ENCODE data around the gene CEP164.

GRCh38 chr11:117337076-117337475 lies 9.4 kb downstream of the CEP164 start:
- TF ChIP-seq POLR2AphosphoS5 (IDR thresholded peaks at IDR 0.05) = no peak
- TF ChIP-seq CTCF (IDR thresholded peaks at IDR 0.05; ENCODE audit: poor library complexity, severe bottlenecking) = no peak
- no peak for TF ChIP-seq MXI1 (conservative IDR thresholded peaks at IDR 0.05; ENCODE audit: poor library complexity, severe bottlenecking)
